Measurements from ENCODE around the gene ANKLE2. TPM values are rescaled to one million over a fixed set of nuclear protein-coding genes. Genes with fewer than 3 reads are reported as not detected.

Gene ANKLE2
- total and polyA plus RNA-seq, 2 of the 13 experiments (the other 11 are each of a cell fraction or from before 2014, with no cell fraction given) = 35.3 to 37.1 TPM

DNA sequence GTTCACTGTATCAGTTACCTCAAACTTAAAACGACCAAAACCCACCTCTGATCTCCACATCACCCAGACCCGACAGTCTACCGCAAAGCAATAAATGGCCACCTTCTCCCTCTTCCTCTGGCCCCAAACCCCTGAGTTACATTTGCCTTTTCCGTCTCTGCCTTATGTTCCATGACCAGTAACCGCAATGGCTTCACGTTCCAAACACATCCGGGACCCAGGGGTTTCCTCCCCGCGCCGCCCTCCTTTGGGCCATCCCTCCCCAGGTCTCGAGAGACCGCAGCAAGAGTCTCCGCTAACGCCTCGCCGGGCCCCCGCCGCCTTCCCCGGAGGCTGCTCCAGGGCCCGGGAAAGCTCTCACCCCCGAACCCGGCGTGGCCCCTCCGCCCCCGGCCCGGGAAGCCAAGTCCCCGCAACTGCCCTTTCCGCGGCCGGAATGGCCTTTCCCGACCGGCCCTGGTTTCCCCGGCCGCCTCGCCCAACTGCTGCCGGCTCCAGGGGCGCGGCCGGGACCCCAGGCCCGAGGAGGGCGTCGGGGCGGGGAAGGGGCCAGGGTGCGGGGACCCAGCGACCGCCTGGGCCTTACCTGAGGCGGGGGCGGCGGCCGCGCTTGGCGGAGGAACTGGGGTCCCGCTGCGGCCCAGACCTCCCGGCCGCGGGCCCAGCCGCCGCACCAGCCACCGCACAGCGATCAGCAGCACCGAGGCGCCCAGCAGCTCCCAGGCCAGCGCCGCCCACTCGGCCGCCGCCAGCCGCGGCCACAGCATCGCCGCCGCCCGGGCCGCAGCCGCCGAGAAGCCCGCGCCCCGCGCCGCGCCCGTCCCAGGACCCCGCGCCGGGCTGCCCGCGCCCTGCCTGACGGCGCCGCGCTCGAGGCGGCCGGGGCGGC is at the start of gene ANKLE2 (continued):
- TF ChIP-seq BRCA1 (CRISPR knock-in tag; IDR thresholded peaks at IDR 0.05) = 0 out of 2 replicates have a peak, but pooled peaks have one; percentile 31
- TF ChIP-seq ZSCAN20 (CRISPR knock-in tag; IDR thresholded peaks at IDR 0.05; ENCODE audit: borderline replicate concordance) = peak; percentile 47; the same call in 1 of the 2 replicates
- peak; percentile 77 for TF ChIP-seq ZFY (CRISPR knock-in tag; IDR thresholded peaks at IDR 0.05)
- TF ChIP-seq ZNF335 (CRISPR knock-in tag; IDR thresholded peaks at IDR 0.05) = peak; percentile 92
- TF ChIP-seq ZNF615 (CRISPR knock-in tag; IDR thresholded peaks at IDR 0.05; ENCODE audit: borderline replicate concordance) = no peak
- TF ChIP-seq HNRNPK (IDR thresholded peaks at IDR 0.05; ENCODE audit: low read depth, low read length, poor library complexity, severe bottlenecking) = peak; percentile 23
- peak; percentile 74 for TF ChIP-seq RBFOX2 (IDR thresholded peaks at IDR 0.05; ENCODE audit: low read depth, low read length)
- TF ChIP-seq ZFX (CRISPR knock-in tag; IDR thresholded peaks at IDR 0.05; ENCODE audit: low read depth) = peak; percentile 48
- TF ChIP-seq ZNF773 (CRISPR knock-in tag; IDR thresholded peaks at IDR 0.05; ENCODE audit: borderline replicate concordance) = 0 out of 2 replicates have a peak, but pooled peaks have one; percentile 54
- TF ChIP-seq, protein P1, sequence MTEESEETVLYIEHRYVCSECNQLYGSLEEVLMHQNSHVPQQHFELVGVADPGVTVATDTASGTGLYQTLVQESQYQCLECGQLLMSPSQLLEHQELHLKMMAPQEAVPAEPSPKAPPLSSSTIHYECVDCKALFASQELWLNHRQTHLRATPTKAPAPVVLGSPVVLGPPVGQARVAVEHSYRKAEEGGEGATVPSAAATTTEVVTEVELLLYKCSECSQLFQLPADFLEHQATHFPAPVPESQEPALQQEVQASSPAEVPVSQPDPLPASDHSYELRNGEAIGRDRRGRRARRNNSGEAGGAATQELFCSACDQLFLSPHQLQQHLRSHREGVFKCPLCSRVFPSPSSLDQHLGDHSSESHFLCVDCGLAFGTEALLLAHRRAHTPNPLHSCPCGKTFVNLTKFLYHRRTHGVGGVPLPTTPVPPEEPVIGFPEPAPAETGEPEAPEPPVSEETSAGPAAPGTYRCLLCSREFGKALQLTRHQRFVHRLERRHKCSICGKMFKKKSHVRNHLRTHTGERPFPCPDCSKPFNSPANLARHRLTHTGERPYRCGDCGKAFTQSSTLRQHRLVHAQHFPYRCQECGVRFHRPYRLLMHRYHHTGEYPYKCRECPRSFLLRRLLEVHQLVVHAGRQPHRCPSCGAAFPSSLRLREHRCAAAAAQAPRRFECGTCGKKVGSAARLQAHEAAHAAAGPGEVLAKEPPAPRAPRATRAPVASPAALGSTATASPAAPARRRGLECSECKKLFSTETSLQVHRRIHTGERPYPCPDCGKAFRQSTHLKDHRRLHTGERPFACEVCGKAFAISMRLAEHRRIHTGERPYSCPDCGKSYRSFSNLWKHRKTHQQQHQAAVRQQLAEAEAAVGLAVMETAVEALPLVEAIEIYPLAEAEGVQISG (CRISPR knock-in tag; IDR thresholded peaks at IDR 0.05) = 0 out of 2 replicates have a peak, but pooled peaks have one; percentile 17
- TF ChIP-seq JUNB (CRISPR knock-in tag; IDR thresholded peaks at IDR 0.05; ENCODE audit: borderline replicate concordance) = no peak
